MM.1S (cell line): ENCODE measurements around the gene RPS21.

Source experiments
- CTCF ChIP-seq: fragments of 300-600 bp; sonication (generic); IDR thresholded peaks from 2 replicates; pipeline ENCODE4 v1.5.1; 2016; ENCODE audit warnings: antibody characterized with exemption, low read length, mixed read lengths
- EZH2 ChIP-seq: fragments of 300-600 bp; sonication (generic); optimal IDR thresholded peaks from 2 replicates; pipeline ENCODE3; 2017; ENCODE audit warnings: low read depth, mild to moderate bottlenecking, antibody characterized with exemption, low read length, mixed read lengths
- EZH2phosphoT487 ChIP-seq: fragments of 300-600 bp; sonication (generic); IDR thresholded peaks from 2 replicates; pipeline ENCODE4 v1.6.1; 2018; ENCODE audit warnings: antibody characterized with exemption, low read length

GRCh38 chr20:62430866-62431447 lies 44.1 kb downstream of the RPS21 start:
- TF ChIP-seq CTCF (no peak), EZH2phosphoT487 (no peak), EZH2 (no peak)
